Fibroblast of lung (primary cell): ENCODE measurements around the gene FAM117A.

Experiments
- EZH2 ChIP-seq: IDR thresholded peaks from 2 replicates; pipeline ENCODE4 v1.5.1; 2012; ENCODE audit warnings: low read length, control low read depth, mild to moderate bottlenecking; ENCODE audit errors: missing control alignments
- TF ChIP-seq, protein P1 (sequence below), 2 donors: IDR thresholded peaks in 1 of 2; conservative IDR thresholded peaks in 1 of 2; 1 replicate in 1 of 2; 2 replicates in 1 of 2; pipeline ENCODE4 v1.5.1; 2011 to 2012; ENCODE audit warnings: low read length in 2 of 2, control low read depth in 1 of 2, inconsistent platforms in 1 of 2, low read depth in 1 of 2, mild to moderate bottlenecking in 1 of 2

DNA sequence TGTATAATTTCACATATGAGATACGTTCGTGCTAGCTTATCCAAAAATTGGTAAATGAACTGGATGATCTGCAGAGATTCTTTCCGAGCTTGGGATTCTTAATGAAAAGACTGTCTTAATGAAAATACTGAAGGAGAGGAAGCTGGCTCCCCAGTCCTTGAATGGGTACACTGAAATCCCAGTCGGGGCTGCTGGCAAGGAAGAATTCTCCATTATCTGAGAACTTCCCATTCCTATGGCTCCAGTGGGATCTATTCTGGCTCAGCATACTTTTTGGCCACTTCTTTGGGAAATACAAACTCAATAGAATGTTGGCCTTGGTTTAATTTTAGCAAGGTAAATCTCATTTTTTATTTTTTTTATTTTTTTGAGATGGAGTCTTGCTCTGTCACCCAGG, 32.5 kb downstream of the FAM117A start:
- TF ChIP-seq, protein P1, sequence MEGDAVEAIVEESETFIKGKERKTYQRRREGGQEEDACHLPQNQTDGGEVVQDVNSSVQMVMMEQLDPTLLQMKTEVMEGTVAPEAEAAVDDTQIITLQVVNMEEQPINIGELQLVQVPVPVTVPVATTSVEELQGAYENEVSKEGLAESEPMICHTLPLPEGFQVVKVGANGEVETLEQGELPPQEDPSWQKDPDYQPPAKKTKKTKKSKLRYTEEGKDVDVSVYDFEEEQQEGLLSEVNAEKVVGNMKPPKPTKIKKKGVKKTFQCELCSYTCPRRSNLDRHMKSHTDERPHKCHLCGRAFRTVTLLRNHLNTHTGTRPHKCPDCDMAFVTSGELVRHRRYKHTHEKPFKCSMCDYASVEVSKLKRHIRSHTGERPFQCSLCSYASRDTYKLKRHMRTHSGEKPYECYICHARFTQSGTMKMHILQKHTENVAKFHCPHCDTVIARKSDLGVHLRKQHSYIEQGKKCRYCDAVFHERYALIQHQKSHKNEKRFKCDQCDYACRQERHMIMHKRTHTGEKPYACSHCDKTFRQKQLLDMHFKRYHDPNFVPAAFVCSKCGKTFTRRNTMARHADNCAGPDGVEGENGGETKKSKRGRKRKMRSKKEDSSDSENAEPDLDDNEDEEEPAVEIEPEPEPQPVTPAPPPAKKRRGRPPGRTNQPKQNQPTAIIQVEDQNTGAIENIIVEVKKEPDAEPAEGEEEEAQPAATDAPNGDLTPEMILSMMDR (conservative IDR thresholded peaks at IDR 0.05 in 1 of 2, IDR thresholded peaks at IDR 0.05 in 1 of 2; ENCODE audit: low read depth in 1 of 2, low read length in 2 of 2): no peak
- no peak for TF ChIP-seq EZH2
